Measurements from ENCODE around the gene RNF135. TPM values are rescaled to one million over a fixed set of nuclear protein-coding genes. Genes with fewer than 3 reads are reported as not detected.

Gene RNF135
- total and polyA plus RNA-seq, 8 donors: 15.0 to 38.5 (median 16.3) TPM

DNA sequence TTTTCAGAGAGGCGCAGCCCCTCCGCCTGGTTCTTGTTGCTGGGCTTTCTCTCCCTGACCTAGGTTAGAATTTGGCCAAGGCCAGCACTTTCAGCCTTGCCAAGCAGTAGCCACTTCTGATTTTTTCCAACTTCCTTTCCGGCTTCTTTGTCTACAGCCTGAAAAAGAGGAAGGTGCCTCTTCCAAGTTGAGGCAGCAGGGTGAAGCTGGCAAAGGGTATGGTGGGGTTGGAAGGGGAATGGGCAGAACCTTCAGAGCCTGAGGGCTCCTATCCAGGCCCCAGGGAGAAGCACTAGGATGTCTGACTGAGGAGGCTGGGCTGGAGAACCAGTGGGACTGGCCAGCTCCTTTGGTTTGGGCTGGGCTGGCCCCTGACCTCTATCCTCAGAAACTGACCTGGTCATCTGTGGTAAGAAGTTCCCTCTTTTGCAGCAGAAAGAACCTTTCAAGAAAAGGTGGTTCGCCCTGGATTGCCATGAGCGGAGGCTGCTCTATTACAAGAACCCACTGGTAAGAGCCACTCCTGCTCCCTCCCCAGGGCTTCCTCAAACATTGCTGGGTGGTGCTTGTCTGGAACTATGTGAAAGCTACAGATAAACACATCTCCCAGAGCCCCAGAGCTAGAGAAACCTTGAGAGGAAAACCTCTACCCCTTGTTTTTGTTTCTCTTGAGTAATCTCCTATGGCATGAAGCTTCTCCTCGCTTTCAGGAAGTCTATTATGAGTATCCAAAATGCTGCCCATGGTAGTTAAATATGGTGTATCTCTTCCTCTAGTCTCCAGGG lies 16.6 kb upstream of the RNF135 start:
- peak overlapping the region; percentile 68 to 90 for H3K27ac ChIP-seq
- peaks cover 4 to 96% of the 10 kb centered on the region in 2 donors for H3K4me1 ChIP-seq
- DNase-seq (no peak), ATAC-seq (peak; percentile 34)
- no peak overlapping the region for H3K4me3 ChIP-seq
- intact Hi-C loops (cut with DNase I): no loop called here
- peaks cover 0 to 17% of the 10 kb centered on the region in 2 donors for H3K36me3 ChIP-seq
- TF ChIP-seq, protein P1, sequence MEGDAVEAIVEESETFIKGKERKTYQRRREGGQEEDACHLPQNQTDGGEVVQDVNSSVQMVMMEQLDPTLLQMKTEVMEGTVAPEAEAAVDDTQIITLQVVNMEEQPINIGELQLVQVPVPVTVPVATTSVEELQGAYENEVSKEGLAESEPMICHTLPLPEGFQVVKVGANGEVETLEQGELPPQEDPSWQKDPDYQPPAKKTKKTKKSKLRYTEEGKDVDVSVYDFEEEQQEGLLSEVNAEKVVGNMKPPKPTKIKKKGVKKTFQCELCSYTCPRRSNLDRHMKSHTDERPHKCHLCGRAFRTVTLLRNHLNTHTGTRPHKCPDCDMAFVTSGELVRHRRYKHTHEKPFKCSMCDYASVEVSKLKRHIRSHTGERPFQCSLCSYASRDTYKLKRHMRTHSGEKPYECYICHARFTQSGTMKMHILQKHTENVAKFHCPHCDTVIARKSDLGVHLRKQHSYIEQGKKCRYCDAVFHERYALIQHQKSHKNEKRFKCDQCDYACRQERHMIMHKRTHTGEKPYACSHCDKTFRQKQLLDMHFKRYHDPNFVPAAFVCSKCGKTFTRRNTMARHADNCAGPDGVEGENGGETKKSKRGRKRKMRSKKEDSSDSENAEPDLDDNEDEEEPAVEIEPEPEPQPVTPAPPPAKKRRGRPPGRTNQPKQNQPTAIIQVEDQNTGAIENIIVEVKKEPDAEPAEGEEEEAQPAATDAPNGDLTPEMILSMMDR (IDR thresholded peaks at IDR 0.05): no peak
- H3K27me3 ChIP-seq: no peaks in the 10 kb centered on the region
- H3K9me3 ChIP-seq: no peaks in the 10 kb centered on the region

DNA sequence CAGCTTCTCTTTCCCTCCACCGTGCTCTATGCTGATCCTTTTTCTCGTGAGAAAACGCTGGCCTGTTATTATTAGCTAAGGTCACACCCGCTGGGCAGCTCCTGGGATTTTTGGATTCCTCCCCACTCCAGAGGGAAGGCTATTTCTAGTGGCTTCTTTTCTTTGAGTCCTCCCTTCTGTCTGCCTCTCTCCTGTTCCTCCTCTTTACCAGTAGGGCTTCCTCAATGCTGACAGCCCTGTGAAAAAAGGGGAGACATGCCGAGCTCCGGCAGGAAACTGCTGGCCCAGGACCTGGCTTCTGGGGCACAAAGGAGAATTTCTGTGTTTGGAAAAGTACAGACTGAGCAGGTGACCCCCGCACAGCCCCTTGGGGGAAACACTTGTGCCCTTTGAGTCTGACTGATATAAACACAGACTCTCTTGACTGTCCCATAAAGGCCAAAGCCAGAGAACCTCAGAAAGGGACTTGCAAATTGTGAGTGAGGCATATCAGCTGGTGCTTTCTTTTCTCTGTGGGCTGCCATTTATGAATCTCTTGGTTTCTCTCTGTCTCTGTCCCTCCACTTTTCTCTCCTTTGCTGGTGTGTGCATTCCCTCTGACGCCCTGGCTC lies 14.0 kb upstream of the RNF135 start:
- no peaks in the 10 kb centered on the region for H3K27me3 ChIP-seq
- TF ChIP-seq, protein P1 (IDR thresholded peaks at IDR 0.05): no peak
- no peak overlapping the region for H3K4me3 ChIP-seq
- no peak for ATAC-seq
- no peak for DNase-seq
- H3K4me1 ChIP-seq: peaks cover 4 to 97% of the 10 kb centered on the region in 2 donors
- peak overlapping the region; percentile 55 to 88 for H3K27ac ChIP-seq
- H3K36me3 ChIP-seq: peaks cover 0 to 17% of the 10 kb centered on the region in 2 donors
- intact Hi-C loops (cut with DNase I): no loop called here
- no peaks in the 10 kb centered on the region for H3K9me3 ChIP-seq

DNA sequence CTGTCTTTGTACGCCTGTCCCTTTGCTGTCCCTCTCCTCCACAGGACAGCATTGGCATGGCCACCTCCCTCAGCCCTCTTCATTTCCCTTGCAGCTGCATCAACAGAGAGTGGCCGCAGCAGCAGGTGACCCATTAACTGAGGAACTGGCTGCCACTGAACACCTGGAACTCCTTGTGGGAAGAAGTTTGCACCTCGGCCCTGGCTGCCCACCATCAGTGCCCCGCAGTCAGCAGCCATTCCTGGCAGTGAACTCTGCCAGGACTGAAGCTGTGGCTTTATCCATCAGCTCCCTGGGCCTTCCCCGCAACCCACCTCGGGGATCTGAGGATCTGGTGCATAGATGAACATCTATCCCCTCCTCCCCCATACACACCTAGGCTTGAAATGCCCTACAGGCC lies 13.1 kb upstream of the RNF135 start:
- TF ChIP-seq, protein P1 (IDR thresholded peaks at IDR 0.05): no peak
- Histone ChIP-seq H3K27me3 (no peaks in the 10 kb centered on the region), H3K4me1 (peaks cover 4 to 92% of the 10 kb centered on the region in 2 donors), H3K4me3 (no peak overlapping the region), H3K9me3 (no peaks in the 10 kb centered on the region), H3K36me3 (peaks cover 0 to 17% of the 10 kb centered on the region in 2 donors), H3K27ac (peak overlapping the region in 1 of 2 donors; percentile 88)
- ATAC-seq: no peak
- intact Hi-C loops (cut with DNase I): no loop called here
- no peak for DNase-seq

DNA sequence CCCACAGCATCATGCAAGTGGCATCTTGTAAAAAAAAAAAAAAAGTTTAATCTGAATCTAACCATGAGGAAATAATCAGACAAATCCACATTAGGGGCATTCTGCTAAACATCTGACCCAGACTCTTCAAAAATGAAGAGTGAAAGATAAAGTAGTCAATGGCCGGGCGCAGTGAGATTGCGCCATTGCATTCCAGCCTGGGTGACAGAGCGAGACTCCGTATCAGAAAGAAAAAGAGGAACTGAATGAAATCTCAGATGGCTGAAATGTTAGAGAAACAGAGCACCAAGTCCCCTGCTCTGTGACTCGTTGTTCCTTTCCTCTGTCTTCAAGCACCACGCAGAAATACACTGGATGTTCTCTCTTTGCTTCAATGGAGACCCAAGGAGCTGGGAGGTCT lies 12.7 kb upstream of the RNF135 start:
- no peak overlapping the region for H3K4me3 ChIP-seq
- DNase-seq: peak in 1 of 4 donors; percentile 86
- peak; percentile 10 for ATAC-seq
- H3K27me3 ChIP-seq: no peaks in the 10 kb centered on the region
- intact Hi-C loops (cut with DNase I): no loop called here
- TF ChIP-seq, protein P1 (IDR thresholded peaks at IDR 0.05): no peak
- H3K27ac ChIP-seq: peak overlapping the region; percentile 39 to 88
- H3K9me3 ChIP-seq: no peaks in the 10 kb centered on the region
- H3K36me3 ChIP-seq: peaks cover 0 to 17% of the 10 kb centered on the region in 2 donors
- H3K4me1 ChIP-seq: peaks cover 4 to 88% of the 10 kb centered on the region in 2 donors

Data from left lung (tissue), 10 donors.